Omental fat pad (tissue), 4 donors: ENCODE data around the gene TIAL1. TPM values are rescaled to one million over a fixed set of nuclear protein-coding genes. Genes with fewer than 3 reads are reported as not detected.
"Not testable (repeated sequence)": the region's sequence is repeated elsewhere in the genome, so short reads cannot be mapped to it uniquely, and the experiment has no call there.

Experiments used
- ATAC-seq: fragments of 150-250 bp; one replicate; pipeline ENCODE4 v1.9.1; 2016; ENCODE audit warnings: mild to moderate bottlenecking, moderate library complexity; ENCODE audit not compliant: low FRiP score
- DNase-seq: peaks from one replicate; pipeline ENCODE4 v3.0.0-alpha.2; 2019; ENCODE audit warnings: low spot score
- total RNA-seq, 4 donors: library from RNA; depleted of rRNA; stranded (reverse); fragments of >200 nt; gene quantifications; one replicate each; pipeline ENCODE4 v1.1.0, GENCODE V29; 2016
- TF ChIP-seq, protein P1 (sequence below), 3 donors: fragments of 450-650 bp; IDR thresholded peaks; one replicate each; pipeline ENCODE4 v1.5.1; 2016 to 2017; ENCODE audit warnings: antibody characterized with exemption in 3 of 3, mild to moderate bottlenecking in 3 of 3, moderate library complexity in 2 of 3

TIAL1 gene
- total RNA-seq, 4 donors from 2014 or later = 62.0 to 90.8 (median 65.9) TPM

DNA sequence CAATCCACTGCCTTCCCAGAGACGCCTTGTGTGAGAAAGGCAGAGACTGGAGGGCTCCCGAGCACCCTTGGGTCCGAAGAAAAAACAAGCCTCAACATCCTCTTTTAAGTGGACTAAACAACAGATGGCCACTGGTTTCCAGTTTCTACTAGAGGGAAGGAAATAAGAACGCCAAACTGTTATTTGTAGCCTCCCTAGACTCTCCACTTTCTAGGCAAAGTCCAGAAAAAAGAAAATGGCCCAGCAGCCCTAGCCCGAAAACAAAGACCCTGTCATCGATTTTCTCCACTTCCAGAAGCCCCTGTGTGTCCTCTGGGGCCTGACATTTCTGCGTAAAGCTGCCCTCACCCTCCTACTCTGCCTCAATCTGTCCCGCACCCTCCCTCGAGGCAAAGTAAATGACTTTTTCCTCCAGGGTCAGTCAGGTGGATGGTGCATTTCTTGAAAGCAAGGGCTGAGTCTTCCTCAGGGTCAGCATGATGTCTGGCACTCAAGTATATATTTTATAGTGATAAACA lies 60.2 kb downstream of the TIAL1 start:
- no peak for ATAC-seq
- TF ChIP-seq, protein P1, sequence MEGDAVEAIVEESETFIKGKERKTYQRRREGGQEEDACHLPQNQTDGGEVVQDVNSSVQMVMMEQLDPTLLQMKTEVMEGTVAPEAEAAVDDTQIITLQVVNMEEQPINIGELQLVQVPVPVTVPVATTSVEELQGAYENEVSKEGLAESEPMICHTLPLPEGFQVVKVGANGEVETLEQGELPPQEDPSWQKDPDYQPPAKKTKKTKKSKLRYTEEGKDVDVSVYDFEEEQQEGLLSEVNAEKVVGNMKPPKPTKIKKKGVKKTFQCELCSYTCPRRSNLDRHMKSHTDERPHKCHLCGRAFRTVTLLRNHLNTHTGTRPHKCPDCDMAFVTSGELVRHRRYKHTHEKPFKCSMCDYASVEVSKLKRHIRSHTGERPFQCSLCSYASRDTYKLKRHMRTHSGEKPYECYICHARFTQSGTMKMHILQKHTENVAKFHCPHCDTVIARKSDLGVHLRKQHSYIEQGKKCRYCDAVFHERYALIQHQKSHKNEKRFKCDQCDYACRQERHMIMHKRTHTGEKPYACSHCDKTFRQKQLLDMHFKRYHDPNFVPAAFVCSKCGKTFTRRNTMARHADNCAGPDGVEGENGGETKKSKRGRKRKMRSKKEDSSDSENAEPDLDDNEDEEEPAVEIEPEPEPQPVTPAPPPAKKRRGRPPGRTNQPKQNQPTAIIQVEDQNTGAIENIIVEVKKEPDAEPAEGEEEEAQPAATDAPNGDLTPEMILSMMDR (IDR thresholded peaks at IDR 0.05) = no peak
- no peak for DNase-seq

DNA sequence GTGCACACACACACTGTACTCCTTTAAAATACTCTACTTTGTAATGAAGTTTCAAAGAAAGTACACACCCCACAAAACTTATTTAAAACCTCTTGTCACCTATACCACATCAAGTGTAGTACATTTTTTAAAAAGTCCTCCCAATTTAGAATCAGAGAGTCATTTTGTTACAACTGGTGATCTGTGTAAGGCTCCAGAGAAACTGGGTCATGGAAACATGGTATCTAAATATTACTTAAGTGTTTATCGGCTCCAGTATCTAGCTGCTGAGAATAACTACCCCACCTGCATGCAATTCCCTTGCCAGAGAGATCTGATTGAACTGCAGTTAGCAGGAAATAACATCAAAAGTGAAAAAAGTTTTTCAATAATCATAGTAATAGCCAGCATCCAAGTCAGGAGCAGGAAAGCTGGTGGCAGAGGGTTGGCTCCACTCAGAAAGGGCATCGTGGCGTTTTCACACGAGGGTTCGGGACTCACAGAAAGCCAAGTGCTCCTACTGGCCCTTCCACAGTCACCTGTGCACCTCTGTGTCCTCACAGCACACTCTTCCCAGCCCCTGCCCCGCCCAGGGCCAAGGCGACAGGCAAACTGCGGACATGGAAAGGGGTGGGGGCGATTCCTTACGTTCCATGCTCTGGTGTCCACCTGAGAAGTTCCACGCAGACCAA lies 60.8 kb downstream of the TIAL1 start:
- TF ChIP-seq, protein P1 (IDR thresholded peaks at IDR 0.05) = no peak
- DNase-seq (no peak), ATAC-seq (no peak)

DNA sequence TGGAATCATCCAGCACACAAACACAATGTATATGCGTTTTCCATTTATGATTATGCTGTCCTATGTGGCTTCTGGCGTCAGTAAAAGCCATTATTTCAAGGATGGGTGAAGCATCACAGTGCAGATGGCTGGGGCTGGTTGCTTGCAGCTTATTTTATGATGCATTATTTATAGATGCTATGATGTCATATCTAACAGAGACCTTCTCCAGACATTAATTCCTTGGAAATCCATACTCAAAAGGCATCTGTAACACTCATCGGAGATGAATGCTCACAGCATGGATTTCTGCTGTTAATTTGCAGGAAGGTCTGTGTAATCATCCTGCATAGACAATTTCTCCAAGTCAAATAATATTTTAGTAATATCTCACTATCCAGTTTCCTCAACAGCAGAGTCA lies 61.5 kb downstream of the TIAL1 start:
- TF ChIP-seq, protein P1 (IDR thresholded peaks at IDR 0.05) = no peak
- no peak for DNase-seq
- ATAC-seq = no peak

DNA sequence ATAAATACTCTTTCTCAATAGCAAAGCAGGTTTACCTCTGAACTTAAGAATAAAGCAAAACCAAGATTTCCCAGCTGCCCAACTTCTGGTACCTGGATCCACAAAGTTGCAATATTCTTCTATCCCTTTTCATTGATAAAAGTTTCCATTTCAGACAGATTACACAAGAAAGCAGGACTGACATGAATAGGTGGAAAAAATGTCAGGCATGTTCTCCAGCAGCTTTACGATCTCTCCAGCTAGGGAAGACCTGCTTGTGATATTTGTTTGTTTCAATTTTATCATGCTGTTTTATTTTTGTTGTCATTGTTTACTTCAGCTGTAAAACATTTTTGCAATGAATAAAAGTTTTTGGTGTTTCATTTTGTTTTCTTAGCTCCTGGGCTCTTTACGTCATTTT lies 63.3 kb downstream of the TIAL1 start:
- TF ChIP-seq, protein P1 (IDR thresholded peaks at IDR 0.05) = no peak
- DNase-seq (no peak), ATAC-seq (no peak)

DNA sequence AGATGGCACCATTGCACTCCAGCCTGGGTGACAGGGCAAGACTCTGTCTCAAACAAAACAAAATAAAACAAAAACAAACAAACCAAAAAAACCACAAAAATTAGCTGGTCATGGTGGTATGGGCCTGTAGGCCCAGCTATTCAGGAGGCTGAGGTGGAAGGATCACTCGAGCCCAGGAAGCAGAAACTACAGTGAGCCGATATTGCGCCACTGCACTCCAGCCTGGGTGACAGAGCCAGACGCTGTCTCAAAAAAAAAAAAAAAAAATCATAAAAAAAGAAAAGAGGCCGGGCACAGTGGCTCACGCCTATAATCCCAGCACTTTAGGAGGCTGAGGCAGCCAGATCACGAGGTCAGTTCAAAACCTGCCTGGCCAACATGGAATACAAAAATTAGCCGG lies 64.0 kb downstream of the TIAL1 start:
- ATAC-seq, DNase-seq: not testable (repeated sequence)

DNA sequence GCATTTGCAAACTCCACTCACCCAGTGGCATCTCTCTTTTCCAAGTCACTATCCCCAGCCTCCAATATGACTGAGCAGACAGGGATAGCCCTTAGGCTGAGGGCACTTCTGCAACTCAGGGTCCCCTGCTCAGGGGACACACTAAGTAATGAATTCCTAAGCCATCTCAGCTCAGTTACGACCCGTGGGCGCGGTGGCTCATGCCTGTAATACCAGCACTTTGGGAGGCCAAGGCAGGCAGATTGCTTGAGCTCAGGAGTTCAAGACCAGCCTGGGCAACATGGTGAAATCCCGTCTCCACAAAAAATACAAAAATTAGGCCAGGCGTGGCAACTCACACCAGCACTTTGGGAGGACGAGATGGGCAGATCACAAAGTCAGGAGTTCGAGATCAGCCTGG lies 64.5 kb downstream of the TIAL1 start:
- DNase-seq, ATAC-seq: not testable (repeated sequence)

DNA sequence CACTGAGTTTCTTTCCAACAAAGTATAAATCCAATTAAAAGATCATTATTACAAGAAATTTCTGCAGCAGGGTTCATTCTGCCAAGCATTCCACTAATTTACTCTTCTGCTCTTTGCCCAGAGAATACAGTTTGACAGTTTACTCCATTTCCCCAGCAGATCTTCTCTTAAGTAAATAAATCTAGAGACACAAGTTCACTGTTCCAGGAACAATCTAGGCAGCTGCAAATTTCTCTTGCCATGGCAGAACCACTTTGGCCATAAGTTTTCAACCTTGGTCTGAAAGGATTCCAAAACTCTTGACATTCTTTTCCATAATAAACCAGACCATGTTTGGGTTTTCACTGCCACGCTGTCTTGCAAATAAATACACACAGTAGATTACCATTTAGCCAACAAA lies 65.7 kb downstream of the TIAL1 start:
- TF ChIP-seq, protein P1 (IDR thresholded peaks at IDR 0.05) = no peak
- DNase-seq = no peak
- ATAC-seq = no peak

DNA sequence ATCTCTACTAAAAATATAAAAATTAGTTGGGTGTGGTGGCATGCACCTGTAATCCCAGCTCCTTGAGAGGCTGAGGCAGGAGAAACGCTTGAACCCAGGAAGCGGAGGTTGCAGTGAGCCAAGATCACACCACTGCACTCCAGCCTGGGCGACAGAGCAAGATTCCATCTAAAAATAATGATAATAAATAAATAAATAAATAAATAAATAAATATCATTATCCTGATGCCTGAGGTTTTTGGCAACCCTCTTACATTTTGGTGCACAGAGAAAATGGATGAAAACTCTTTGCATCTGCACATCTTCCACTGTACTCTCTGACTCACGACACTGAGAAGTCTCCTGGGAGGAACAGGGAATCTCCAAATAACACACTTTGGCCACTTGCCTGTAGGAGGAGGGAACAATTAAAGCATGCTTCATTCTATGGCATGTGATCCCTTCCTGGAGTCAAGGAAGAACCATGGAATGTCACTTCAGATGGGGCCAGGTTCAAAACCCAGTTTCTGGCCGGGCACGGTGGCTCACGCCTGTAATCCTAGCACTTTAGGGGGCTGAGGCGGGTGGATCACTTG lies 68.0 kb downstream of the TIAL1 start:
- DNase-seq, ATAC-seq: not testable (repeated sequence)
